Measurements from ENCODE around the gene VTI1A.

Gene VTI1A

GRCh38 chr10:112789248-112789647 is 342.2 kb downstream of the VTI1A start:
- no peak for TF ChIP-seq CTCF (IDR thresholded peaks at IDR 0.05; ENCODE audit: extremely low read depth, insufficient read depth, missing control alignments)
- DNase-seq (ENCODE audit: low spot score): no peak
- in situ Hi-C loops (cut with MboI; ENCODE audit: low pct_unique_long_range_greater_than_20kb, low sequenced_read_pairs, unreplicated experiment): no loop called here

DNA sequence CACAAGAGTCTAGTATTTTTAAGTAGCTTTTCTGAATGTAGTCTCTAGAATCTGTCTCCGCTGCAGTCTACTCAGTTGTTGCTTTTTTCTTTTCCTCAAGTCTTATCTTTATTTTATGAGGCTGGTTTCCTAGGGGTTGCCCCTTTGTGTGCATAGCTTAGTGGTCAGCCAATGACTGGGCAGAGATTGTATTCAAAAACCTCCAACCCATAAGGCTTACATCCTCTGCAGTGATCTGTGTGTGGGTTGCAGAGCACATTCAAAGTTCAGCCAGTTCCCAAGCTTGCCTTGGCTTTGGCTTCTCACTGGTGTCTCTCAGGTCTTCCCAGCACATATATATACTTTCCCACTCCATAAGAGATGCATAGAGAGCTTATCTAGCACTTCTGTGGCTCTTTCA is 343.0 kb downstream of the VTI1A start:
- no peak for DNase-seq (ENCODE audit: low spot score)
- in situ Hi-C loops (cut with MboI; ENCODE audit: low pct_unique_long_range_greater_than_20kb, low sequenced_read_pairs, unreplicated experiment): no loop called here
- no peak for TF ChIP-seq CTCF (IDR thresholded peaks at IDR 0.05; ENCODE audit: extremely low read depth, insufficient read depth, missing control alignments)

- no peak for DNase-seq (ENCODE audit: low spot score)
- no peak for TF ChIP-seq CTCF (IDR thresholded peaks at IDR 0.05; ENCODE audit: extremely low read depth, insufficient read depth, missing control alignments)
- in situ Hi-C loops (cut with MboI; ENCODE audit: low pct_unique_long_range_greater_than_20kb, low sequenced_read_pairs, unreplicated experiment): no loop called here
These were observed 343.9 kb downstream of the VTI1A start for GRCh38 chr10:112790921-112791320.

- no peak for TF ChIP-seq CTCF (IDR thresholded peaks at IDR 0.05; ENCODE audit: extremely low read depth, insufficient read depth, missing control alignments)
- no peak for DNase-seq (ENCODE audit: low spot score)
- in situ Hi-C loops (cut with MboI; ENCODE audit: low pct_unique_long_range_greater_than_20kb, low sequenced_read_pairs, unreplicated experiment): no loop called here
These were observed 344.4 kb downstream of the VTI1A start for GRCh38 chr10:112791447-112791846.

- no peak for DNase-seq (ENCODE audit: low spot score)
- TF ChIP-seq CTCF (IDR thresholded peaks at IDR 0.05; ENCODE audit: extremely low read depth, insufficient read depth, missing control alignments): no peak
- in situ Hi-C loops (cut with MboI; ENCODE audit: low pct_unique_long_range_greater_than_20kb, low sequenced_read_pairs, unreplicated experiment): no loop called here
These were observed 345.6 kb downstream of the VTI1A start for GRCh38 chr10:112792487-112793201.

DNA sequence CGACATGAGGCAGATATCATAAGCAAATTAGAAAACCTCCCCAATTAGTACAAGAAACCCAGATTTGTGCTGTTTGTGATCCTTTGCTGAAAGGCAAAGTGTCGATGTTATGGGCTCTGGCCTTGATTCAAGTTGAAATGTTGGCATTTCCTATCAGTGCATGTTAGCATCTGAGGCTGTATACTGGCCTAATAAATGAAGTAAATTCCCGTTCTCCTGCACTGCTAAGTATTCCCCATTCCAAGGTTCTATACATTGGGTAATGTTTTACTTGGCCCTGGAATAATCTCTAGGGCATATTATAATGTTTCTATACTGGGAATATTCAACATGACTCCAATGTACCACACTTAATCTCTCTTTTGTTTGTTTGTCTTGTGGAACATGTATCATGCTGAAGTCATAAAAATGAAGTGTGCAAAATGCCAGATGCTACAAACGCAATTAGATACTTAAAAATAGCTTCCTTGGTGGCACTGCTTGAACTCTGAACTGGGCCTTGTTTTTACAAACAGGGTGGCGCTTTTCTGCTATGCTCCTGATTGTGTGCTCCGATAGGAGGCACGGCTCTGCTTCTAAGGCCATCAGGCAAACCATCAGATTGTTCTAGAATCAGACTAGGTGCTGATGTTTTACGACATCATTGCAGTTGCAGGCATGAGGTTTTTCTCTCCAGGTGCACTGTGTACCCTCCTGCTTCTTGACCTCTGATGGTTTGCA is 346.3 kb downstream of the VTI1A start:
- no peak for DNase-seq (ENCODE audit: low spot score)
- in situ Hi-C loops (cut with MboI; ENCODE audit: low pct_unique_long_range_greater_than_20kb, low sequenced_read_pairs, unreplicated experiment): no loop called here
- no peak for TF ChIP-seq CTCF (IDR thresholded peaks at IDR 0.05; ENCODE audit: extremely low read depth, insufficient read depth, missing control alignments)
